NCI-H2196 treated with DMSO at 0.1 percent for 48 hours (cell line): ENCODE data around the gene TMEM256.

Experiments used
- DNase-seq: peaks from one replicate; lab custom pipeline; 2025; ENCODE audit not compliant: unreplicated experiment; lab: John Stamatoyannopoulos, UW

Gene TMEM256

GRCh38 chr17:7431231-7431630 is 27.3 kb upstream of the TMEM256 start:
- no peak for DNase-seq

GRCh38 chr17:7429722-7430121 is 25.8 kb upstream of the TMEM256 start:
- DNase-seq = no peak

GRCh38 chr17:7428557-7428956 is 24.7 kb upstream of the TMEM256 start, which contains the start of gene SPEM3:
SPEM3 (plus strand) TSS chr17:7428857; CDS start chr17:7428903, 46 bp downstream.
- DNase-seq = no peak

- DNase-seq = no peak
Measured at GRCh38 chr17:7427549-7427948, 23.7 kb upstream of the TMEM256 start.

GRCh38 chr17:7426896-7427489 is 23.1 kb upstream of the TMEM256 start:
- no peak for DNase-seq

GRCh38 chr17:7426203-7426863 is 22.4 kb upstream of the TMEM256 start:
- no peak for DNase-seq

- no peak for DNase-seq
Measured at GRCh38 chr17:7425756-7426155, 21.9 kb upstream of the TMEM256 start.

GRCh38 chr17:7425316-7425715 is 21.4 kb upstream of the TMEM256 start, which contains the start of gene SPEM2:
SPEM2 (plus strand) TSS chr17:7425616; CDS start chr17:7425689, 73 bp downstream.
- no peak for DNase-seq

GRCh38 chr17:7423679-7424078 is 19.8 kb upstream of the TMEM256 start:
- DNase-seq = no peak

GRCh38 chr17:7421186-7421585 is 17.3 kb upstream of the TMEM256 start:
- no peak for DNase-seq

GRCh38 chr17:7419819-7420610 is 16.1 kb upstream of the TMEM256 start, which contains the start of gene SPEM1:
SPEM1 (plus strand) TSS chr17:7420324; CDS start chr17:7420385, 61 bp downstream.
- no peak for DNase-seq

GRCh38 chr17:7418472-7419152 is 14.7 kb upstream of the TMEM256 start:
- DNase-seq = no peak

GRCh38 chr17:7417056-7417655 is 13.3 kb upstream of the TMEM256 start:
- DNase-seq = no peak

GRCh38 chr17:7416323-7416722 is 12.4 kb upstream of the TMEM256 start:
- no peak for DNase-seq

GRCh38 chr17:7415784-7416183 is 11.9 kb upstream of the TMEM256 start:
- no peak for DNase-seq

GRCh38 chr17:7414837-7415236 is 10.9 kb upstream of the TMEM256 start:
- DNase-seq = no peak

- no peak for DNase-seq
Measured at GRCh38 chr17:7413346-7413985, 9.6 kb upstream of the TMEM256 start.

- no peak for DNase-seq
Measured at GRCh38 chr17:7411427-7411750, 7.5 kb upstream of the TMEM256 start.

- no peak for DNase-seq
Measured at GRCh38 chr17:7410634-7411426, 6.9 kb upstream of the TMEM256 start.

GRCh38 chr17:7409716-7410115 is 5.8 kb upstream of the TMEM256 start:
- no peak for DNase-seq
